ENCODE measurements around the gene COL4A4. TPM values are rescaled to one million over a fixed set of nuclear protein-coding genes. Genes with fewer than 3 reads are reported as not detected.

COL4A4 gene
- total RNA-seq: not detected

DNA sequence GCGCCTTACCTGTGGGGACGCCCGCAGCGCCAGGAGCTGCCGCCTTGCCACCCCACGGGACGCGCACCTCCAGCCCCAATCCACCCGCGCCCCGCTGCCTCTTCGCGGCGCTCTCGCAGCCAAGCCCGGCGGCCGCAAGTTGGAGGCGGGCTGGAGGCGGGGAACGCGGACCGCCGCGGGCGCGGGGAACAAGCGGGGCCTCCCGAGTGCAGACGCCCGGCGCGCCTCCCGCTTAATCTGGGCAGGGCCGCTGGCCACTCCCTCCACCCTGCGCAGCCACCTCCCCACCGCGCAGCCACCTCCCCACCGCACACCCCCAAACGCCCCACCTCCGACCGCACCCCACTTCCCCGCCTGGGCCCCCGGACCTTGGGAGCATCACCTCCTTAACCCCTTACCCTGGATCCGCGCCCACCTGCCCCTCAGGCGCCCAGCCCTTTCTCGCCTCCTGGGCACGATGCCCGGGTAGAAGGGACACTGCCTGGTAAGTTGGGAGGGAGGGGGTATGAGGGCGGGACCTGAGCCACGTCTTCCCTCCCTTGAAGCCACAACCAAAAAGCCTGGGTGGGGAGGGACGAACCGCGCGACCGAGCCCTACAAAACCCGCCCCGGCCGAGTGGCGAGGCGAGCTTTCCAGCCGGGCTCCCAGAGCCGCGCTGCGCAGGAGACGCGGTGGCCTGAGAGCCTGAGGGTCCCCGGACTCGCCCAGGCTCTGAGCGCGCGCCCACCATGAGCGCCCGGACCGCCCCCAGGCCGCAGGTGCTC lies at the start of gene COL4A4, which contains the start of gene COL4A3:
TSS of gene COL4A4 (minus strand) at position 208 of the 765 bp plus-strand sequence. CDS start 16,722 bp downstream, outside the sequence.
TSS of gene COL4A3 (plus strand) at position 627 of the 765 bp plus-strand sequence. CDS start at position 730, 103 bp downstream.

Small RNA genes within 50 kb of the gene (small RNA-seq; reads per million reads assigned to genes)
- 0 reads per million in 2 donors for gene RF00554

Other genes starting within 250 kb of the COL4A4 start
- not detected for gene COL4A3, start 419 bp upstream of the COL4A4 start, total RNA-seq
- 100 to 1,000 TPM in 1 of 2 donors, 10 to 100 TPM in 1; 97.6 to 102 TPM for gene MFF, start 161.0 kb upstream of the COL4A4 start, total RNA-seq
- gene TM4SF20, start 215.1 kb upstream of the COL4A4 start, total RNA-seq: not detected
- gene SCYGR1, start 223.7 kb upstream of the COL4A4 start, total RNA-seq: not detected